Measurements from ENCODE around the gene NRXN3.

The NRXN3 gene

DNA sequence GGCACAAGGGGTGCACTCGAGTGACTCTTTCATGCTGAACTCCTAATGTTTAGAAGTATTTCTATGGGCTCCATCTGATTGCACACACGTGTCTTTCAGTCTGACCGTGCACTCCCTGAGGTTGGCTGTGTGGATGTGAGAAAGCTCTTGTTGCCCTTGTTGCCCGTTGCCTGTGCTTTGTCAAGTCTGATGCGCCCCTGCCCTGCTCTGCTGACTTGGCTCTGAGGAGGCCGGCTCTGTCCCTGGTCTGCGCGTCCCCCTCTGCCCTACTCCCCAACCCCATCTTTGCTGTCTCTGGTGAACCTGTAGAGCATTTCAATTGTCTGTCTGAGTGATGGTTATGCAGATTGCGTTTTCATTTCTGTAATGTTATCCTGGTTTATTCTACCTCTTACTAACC is 802.3 kb downstream of the NRXN3 start:
- no peaks in the 10 kb centered on the region for H3K36me3 ChIP-seq (ENCODE audit: control insufficient read depth, insufficient read depth, low read length)
- no peak overlapping the region for H3K4me3 ChIP-seq (replicated peaks; ENCODE audit: low read depth, low read length)
- TF ChIP-seq, protein P1, sequence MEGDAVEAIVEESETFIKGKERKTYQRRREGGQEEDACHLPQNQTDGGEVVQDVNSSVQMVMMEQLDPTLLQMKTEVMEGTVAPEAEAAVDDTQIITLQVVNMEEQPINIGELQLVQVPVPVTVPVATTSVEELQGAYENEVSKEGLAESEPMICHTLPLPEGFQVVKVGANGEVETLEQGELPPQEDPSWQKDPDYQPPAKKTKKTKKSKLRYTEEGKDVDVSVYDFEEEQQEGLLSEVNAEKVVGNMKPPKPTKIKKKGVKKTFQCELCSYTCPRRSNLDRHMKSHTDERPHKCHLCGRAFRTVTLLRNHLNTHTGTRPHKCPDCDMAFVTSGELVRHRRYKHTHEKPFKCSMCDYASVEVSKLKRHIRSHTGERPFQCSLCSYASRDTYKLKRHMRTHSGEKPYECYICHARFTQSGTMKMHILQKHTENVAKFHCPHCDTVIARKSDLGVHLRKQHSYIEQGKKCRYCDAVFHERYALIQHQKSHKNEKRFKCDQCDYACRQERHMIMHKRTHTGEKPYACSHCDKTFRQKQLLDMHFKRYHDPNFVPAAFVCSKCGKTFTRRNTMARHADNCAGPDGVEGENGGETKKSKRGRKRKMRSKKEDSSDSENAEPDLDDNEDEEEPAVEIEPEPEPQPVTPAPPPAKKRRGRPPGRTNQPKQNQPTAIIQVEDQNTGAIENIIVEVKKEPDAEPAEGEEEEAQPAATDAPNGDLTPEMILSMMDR (IDR thresholded peaks at IDR 0.05; ENCODE audit: insufficient read depth, low read length, poor library complexity, severe bottlenecking) = no peak
- no peaks in the 10 kb centered on the region for H3K27me3 ChIP-seq (replicated peaks; ENCODE audit: control insufficient read depth, insufficient read depth, low read length)
- no peak for DNase-seq (ENCODE audit: extremely low read depth, insufficient read length)

DNA sequence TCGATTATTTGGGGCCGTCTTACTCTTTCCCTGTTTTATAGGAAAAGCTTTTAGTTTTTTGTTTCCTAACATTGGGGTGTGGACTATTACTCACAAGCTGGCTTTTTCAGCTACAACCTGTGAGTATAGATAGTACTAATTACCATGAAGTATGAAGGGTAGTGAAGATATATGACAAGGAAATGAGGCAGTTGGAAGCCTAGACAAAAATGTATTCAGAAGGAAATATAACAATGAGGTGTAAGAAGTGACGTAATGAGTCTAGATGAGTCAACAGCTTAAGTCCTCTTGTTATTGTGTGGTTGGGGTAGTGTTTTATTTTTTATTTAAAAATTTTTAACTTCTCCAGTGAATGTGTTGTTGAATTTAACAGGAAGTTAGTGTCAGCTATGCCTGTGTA is 804.5 kb downstream of the NRXN3 start:
- TF ChIP-seq, protein P1 (IDR thresholded peaks at IDR 0.05; ENCODE audit: insufficient read depth, low read length, poor library complexity, severe bottlenecking) = no peak
- no peak overlapping the region for H3K4me3 ChIP-seq (replicated peaks; ENCODE audit: low read depth, low read length)
- no peaks in the 10 kb centered on the region for H3K36me3 ChIP-seq (ENCODE audit: control insufficient read depth, insufficient read depth, low read length)
- no peak for DNase-seq (ENCODE audit: extremely low read depth, insufficient read length)
- no peaks in the 10 kb centered on the region for H3K27me3 ChIP-seq (replicated peaks; ENCODE audit: control insufficient read depth, insufficient read depth, low read length)

DNA sequence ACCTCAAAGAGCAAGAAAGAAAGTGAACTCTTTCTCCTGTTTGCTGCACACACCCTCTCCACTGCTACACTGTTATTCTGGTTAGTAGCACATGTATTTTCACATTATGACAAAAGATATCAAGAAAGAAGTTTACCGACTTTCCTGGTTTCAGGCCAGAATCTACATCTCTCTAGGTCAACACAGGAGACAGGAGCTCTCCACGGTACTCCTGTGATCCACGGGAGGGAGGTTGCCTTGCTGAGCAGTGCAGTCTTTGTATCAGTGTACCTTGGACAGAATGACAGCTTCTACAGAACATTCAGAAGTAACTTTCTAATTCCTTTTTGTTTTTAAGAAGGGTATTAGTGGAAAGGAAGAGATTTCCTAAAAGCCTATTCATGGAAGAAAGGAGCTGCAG is 805.6 kb downstream of the NRXN3 start:
- no peak overlapping the region for H3K4me3 ChIP-seq (replicated peaks; ENCODE audit: low read depth, low read length)
- DNase-seq (ENCODE audit: extremely low read depth, insufficient read length) = no peak
- TF ChIP-seq, protein P1 (IDR thresholded peaks at IDR 0.05; ENCODE audit: insufficient read depth, low read length, poor library complexity, severe bottlenecking) = no peak
- no peaks in the 10 kb centered on the region for H3K36me3 ChIP-seq (ENCODE audit: control insufficient read depth, insufficient read depth, low read length)
- H3K27me3 ChIP-seq (replicated peaks; ENCODE audit: control insufficient read depth, insufficient read depth, low read length) = no peaks in the 10 kb centered on the region

DNA sequence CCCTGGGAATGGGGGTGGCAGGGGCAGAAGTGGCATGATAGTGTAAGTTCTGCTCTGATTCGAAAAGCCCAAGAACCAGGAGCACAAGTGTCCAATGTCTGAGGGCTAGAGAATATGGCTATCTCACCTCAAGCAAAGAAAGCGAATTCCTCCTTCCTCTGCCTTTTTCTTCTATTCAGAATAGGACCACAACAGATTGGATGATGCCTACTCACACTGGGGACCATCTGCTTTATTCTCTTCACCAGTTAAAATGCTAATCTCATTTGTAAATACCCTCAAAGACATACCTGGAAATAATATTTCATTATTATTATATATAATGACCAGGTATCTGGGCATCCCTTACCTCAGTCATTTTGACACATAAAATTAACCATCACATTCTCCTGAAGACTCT is 808.7 kb downstream of the NRXN3 start:
- TF ChIP-seq, protein P1 (IDR thresholded peaks at IDR 0.05; ENCODE audit: insufficient read depth, low read length, poor library complexity, severe bottlenecking) = no peak
- DNase-seq (ENCODE audit: extremely low read depth, insufficient read length) = no peak
- H3K27me3 ChIP-seq (replicated peaks; ENCODE audit: control insufficient read depth, insufficient read depth, low read length) = no peaks in the 10 kb centered on the region
- no peaks in the 10 kb centered on the region for H3K36me3 ChIP-seq (ENCODE audit: control insufficient read depth, insufficient read depth, low read length)
- no peak overlapping the region for H3K4me3 ChIP-seq (replicated peaks; ENCODE audit: low read depth, low read length)

DNA sequence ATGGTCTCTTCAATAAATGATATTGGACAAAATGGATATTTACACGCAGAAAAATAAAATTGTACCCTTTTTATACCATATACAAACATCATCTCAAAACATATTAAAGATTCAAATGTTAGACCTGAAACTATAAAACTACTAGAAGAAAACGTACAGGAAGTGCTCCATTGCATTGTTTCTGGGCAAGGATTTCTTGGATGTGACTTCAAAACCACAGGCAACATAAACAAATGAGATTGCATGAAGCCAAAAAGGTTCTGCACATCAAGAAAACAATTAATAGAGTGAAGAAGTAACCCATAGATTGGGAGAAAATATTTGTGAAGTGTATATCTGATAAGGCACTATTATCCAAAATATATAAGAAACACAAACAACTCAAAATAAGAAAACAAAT is 812.4 kb downstream of the NRXN3 start:
- DNase-seq (ENCODE audit: extremely low read depth, insufficient read length) = no peak
- Histone ChIP-seq H3K4me3 (replicated peaks; ENCODE audit: low read depth, low read length) (no peak overlapping the region), H3K36me3 (ENCODE audit: control insufficient read depth, insufficient read depth, low read length) (no peaks in the 10 kb centered on the region), H3K27me3 (replicated peaks; ENCODE audit: control insufficient read depth, insufficient read depth, low read length) (no peaks in the 10 kb centered on the region)
- TF ChIP-seq, protein P1 (IDR thresholded peaks at IDR 0.05; ENCODE audit: insufficient read depth, low read length, poor library complexity, severe bottlenecking) = no peak

DNA sequence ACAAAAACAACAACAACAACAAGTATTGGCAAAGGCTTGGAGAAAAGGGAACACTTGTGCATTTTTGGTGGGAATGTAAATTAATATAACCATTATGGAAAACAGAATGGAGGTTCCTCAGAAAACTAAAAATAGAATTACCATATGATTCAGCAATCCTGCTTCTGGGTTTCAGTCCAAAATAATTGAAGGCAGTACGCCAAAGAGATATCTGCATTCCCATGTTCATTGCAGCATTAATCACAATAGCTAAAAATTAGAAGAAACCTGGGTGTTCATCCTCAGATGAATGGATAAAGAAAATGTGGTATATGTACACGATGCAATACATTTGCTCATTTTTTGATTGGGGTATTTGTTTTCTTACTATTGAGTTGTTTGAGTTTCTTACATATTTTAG is 813.0 kb downstream of the NRXN3 start:
- H3K4me3 ChIP-seq (replicated peaks; ENCODE audit: low read depth, low read length) = no peak overlapping the region
- no peak for DNase-seq (ENCODE audit: extremely low read depth, insufficient read length)
- TF ChIP-seq, protein P1 (IDR thresholded peaks at IDR 0.05; ENCODE audit: insufficient read depth, low read length, poor library complexity, severe bottlenecking) = no peak
- no peaks in the 10 kb centered on the region for H3K36me3 ChIP-seq (ENCODE audit: control insufficient read depth, insufficient read depth, low read length)
- H3K27me3 ChIP-seq (replicated peaks; ENCODE audit: control insufficient read depth, insufficient read depth, low read length) = no peaks in the 10 kb centered on the region

Data from GM06990 (cell line).